Mesendoderm (in vitro differentiated cells): ENCODE measurements around the gene INVS.
A peak's percentile ranks its signal among the peaks of the same experiment; 100 is the strongest.
"Not testable (repeated sequence)": the region's sequence is repeated elsewhere in the genome, so short reads cannot be mapped to it uniquely, and the experiment has no call there.

Source experiments
- DNase-seq: peaks from one replicate; pipeline ENCODE4 v3.0.0; 2013
- H2AK5ac ChIP-seq: 2 replicates; pipeline ENCODE4 v1.6.1; 2013; ENCODE audit warnings: low read length, inconsistent platforms
- H2BK120ac ChIP-seq: 2 replicates; pipeline ENCODE4 v1.6.1; 2013; ENCODE audit warnings: low read depth, mild to moderate bottlenecking, low read length, moderate library complexity, mixed read lengths
- H2BK15ac ChIP-seq: replicated peaks from 2 replicates; pipeline ENCODE4 v1.6.1; 2013; ENCODE audit warnings: low read depth, mild to moderate bottlenecking, moderate library complexity
- H2BK5ac ChIP-seq: 2 replicates; pipeline ENCODE4 v1.6.1; 2013; ENCODE audit warnings: low read length, inconsistent platforms
- H3K18ac ChIP-seq: 2 replicates; pipeline ENCODE4 v1.6.1; 2013; ENCODE audit warnings: mild to moderate bottlenecking, low read length, mixed read lengths
- H3K23ac ChIP-seq: one replicate; pipeline ENCODE4 v1.6.1; 2013; ENCODE audit warnings: low read length
- H3K27ac ChIP-seq: 2 replicates; pipeline ENCODE4 v1.5.1; 2013; ENCODE audit warnings: low read depth, mild to moderate bottlenecking, inconsistent platforms, low read length, moderate library complexity
- H3K27me3 ChIP-seq: 2 replicates; pipeline ENCODE4 v1.6.1; 2013; ENCODE audit warnings: low read length, control low read depth, mild to moderate bottlenecking, inconsistent platforms; ENCODE audit not compliant: insufficient read depth, poor library complexity
- H3K36me3 ChIP-seq: 2 replicates; pipeline ENCODE4 v1.6.1; 2013; ENCODE audit warnings: low read length, inconsistent platforms; ENCODE audit not compliant: control insufficient read depth, insufficient read depth
- H3K4ac ChIP-seq: one replicate; pipeline ENCODE4 v1.6.1; 2013; ENCODE audit warnings: low read depth, mild to moderate bottlenecking, low read length, moderate library complexity
- H3K4me1 ChIP-seq: 2 replicates; pipeline ENCODE4 v1.6.1; 2013; ENCODE audit warnings: low read depth, low read length, inconsistent platforms; ENCODE audit not compliant: control insufficient read depth
- H3K4me2 ChIP-seq: 2 replicates; pipeline ENCODE4 v1.6.1; 2013; ENCODE audit warnings: low read length
- H3K4me3 ChIP-seq: 2 replicates; pipeline ENCODE4 v1.5.1; 2013; ENCODE audit warnings: mild to moderate bottlenecking, low read length
- H3K56ac ChIP-seq: one replicate; pipeline ENCODE4 v1.6.1; 2013; ENCODE audit warnings: low read length
- H3K79me1 ChIP-seq: 2 replicates; pipeline ENCODE4 v1.6.1; 2013; ENCODE audit warnings: low read length, inconsistent platforms
- H3K79me2 ChIP-seq: 2 replicates; pipeline ENCODE4 v1.6.1; 2013; ENCODE audit warnings: mild to moderate bottlenecking, low read length; ENCODE audit not compliant: control insufficient read depth, insufficient read depth
- H3K9ac ChIP-seq: 2 replicates; pipeline ENCODE4 v1.6.1; 2013; ENCODE audit warnings: low read length, inconsistent platforms
- H4K5ac ChIP-seq: one replicate; pipeline ENCODE4 v1.6.1; 2013; ENCODE audit warnings: low read length
- H4K8ac ChIP-seq: one replicate; pipeline ENCODE4 v1.6.1; 2013; ENCODE audit warnings: low read depth, mild to moderate bottlenecking, control low read depth, low read length, moderate library complexity
- WGBS: extraction: QIAGEN DNeasy Blood & Tissue Kit; methylation state at CpG from one replicate; pipeline ENCODE4 v1.1.7; 2013; ENCODE audit warnings: low lambda C conversion rate, missing lambda C conversion rate; ENCODE audit not compliant: insufficient coverage; ENCODE audit errors: extremely low coverage; 5-methylcytosine and 5-hydroxymethylcytosine counted together

INVS gene

DNA sequence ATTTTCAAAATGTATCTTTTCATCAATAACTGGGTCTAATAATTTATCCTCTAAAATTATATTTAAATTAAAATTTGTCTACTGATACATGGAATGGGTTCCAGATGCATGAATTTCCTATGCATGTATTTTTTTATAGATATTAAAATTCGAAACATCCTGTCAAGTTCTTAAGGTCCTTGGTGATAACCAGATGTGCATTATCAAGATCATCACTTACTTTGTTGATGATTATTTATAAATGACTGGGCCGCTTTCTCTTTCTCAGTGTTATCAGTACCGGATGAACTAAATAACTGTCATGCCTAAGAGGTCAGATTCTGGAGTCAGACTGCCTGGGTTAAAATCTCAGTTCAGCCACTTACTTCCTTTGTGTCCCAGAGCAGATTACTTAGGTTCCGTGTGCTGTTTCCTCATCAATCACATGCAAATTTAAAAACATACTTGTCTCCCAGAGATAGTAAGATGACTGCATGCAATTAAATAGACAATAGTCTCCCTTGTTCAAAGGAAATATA is 129.4 kb downstream of the INVS start:
- WGBS = no CpG with 5 or more reads among the region's 4 CpGs
- DNase-seq = no peak
- H3K4me1 ChIP-seq = no peaks in the 10 kb centered on the region
- no peak overlapping the region for H2AK5ac ChIP-seq
- H3K4me3 ChIP-seq = no peak overlapping the region
- H3K79me1 ChIP-seq = no peaks in the 10 kb centered on the region
- H4K5ac ChIP-seq = no peak overlapping the region
- no peak overlapping the region for H2BK5ac ChIP-seq
- no peak overlapping the region for H3K9ac ChIP-seq
- H4K8ac ChIP-seq = no peak overlapping the region
- no peak overlapping the region for H3K18ac ChIP-seq
- H3K4ac ChIP-seq = no peak overlapping the region
- H3K23ac ChIP-seq = no peak overlapping the region
- H2BK120ac ChIP-seq = no peak overlapping the region
- H3K27ac ChIP-seq = no peak overlapping the region
- H3K56ac ChIP-seq = no peak overlapping the region
- no peaks in the 10 kb centered on the region for H3K27me3 ChIP-seq
- H3K79me2 ChIP-seq = no peaks in the 10 kb centered on the region
- no peaks in the 10 kb centered on the region for H3K36me3 ChIP-seq
- H2BK15ac ChIP-seq = no peak overlapping the region
- H3K4me2 ChIP-seq = no peak overlapping the region

DNA sequence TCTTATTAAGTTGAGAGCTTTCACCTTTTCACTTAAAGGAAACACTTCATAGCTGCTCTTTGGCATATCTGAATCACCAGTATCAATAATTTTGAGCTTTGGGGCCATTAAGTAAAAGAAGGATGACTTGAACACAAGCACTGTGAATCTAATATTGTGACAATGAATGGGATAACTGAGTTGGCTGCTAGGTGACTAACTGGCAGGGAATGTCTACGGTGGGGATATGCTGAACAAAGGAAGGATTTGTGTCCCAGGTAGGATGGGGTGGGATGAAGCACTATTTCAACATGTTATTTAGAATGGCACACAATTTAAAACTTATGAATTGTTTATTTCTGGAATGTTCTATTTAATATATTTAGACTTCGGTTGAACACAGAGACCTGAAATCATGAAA is 130.1 kb downstream of the INVS start:
- Histone ChIP-seq H3K4me1 (no peaks in the 10 kb centered on the region), H2AK5ac (no peak overlapping the region), H3K4me2 (no peak overlapping the region), H3K9ac (no peak overlapping the region), H2BK120ac (no peak overlapping the region), H3K56ac (no peak overlapping the region), H3K27me3 (no peaks in the 10 kb centered on the region), H3K23ac (no peak overlapping the region), H3K79me1 (no peaks in the 10 kb centered on the region), H4K5ac (no peak overlapping the region), H3K27ac (no peak overlapping the region), H3K36me3 (no peaks in the 10 kb centered on the region), H3K18ac (no peak overlapping the region), H3K79me2 (no peaks in the 10 kb centered on the region), H4K8ac (no peak overlapping the region), H3K4ac (no peak overlapping the region), H2BK15ac (no peak overlapping the region), H3K4me3 (no peak overlapping the region), H2BK5ac (no peak overlapping the region)
- no CpG with 5 or more reads among the region's 2 CpGs for WGBS
- DNase-seq = peak; percentile 65

DNA sequence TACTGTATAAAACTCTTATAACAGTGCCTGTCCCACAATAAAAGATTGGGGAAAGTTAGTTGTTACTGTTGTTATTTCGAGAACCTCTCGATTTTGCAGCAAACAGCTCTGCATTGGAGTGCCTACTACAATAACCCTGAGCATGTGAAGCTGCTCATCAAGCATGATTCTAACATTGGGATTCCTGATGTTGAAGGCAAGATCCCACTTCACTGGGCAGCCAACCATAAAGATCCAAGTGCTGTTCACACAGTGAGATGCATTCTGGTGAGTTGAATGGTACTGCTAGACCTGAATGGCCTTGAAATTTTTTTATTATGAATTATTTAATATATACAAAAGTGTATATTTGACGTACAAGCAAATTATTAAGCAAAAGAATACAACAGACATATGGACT is 130.5 kb downstream of the INVS start:
- H3K79me1 ChIP-seq = no peaks in the 10 kb centered on the region
- H2BK5ac ChIP-seq = no peak overlapping the region
- H3K4me1 ChIP-seq = no peaks in the 10 kb centered on the region
- H3K23ac ChIP-seq = no peak overlapping the region
- no peak overlapping the region for H4K8ac ChIP-seq
- H2BK120ac ChIP-seq = no peak overlapping the region
- no peak overlapping the region for H3K27ac ChIP-seq
- H2BK15ac ChIP-seq = no peak overlapping the region
- no peak overlapping the region for H3K9ac ChIP-seq
- no peak overlapping the region for H3K4me3 ChIP-seq
- H3K56ac ChIP-seq = no peak overlapping the region
- H4K5ac ChIP-seq = no peak overlapping the region
- no peak overlapping the region for H2AK5ac ChIP-seq
- H3K79me2 ChIP-seq = no peaks in the 10 kb centered on the region
- H3K36me3 ChIP-seq = no peaks in the 10 kb centered on the region
- DNase-seq = no peak
- H3K27me3 ChIP-seq = no peaks in the 10 kb centered on the region
- no peak overlapping the region for H3K18ac ChIP-seq
- H3K4ac ChIP-seq = no peak overlapping the region
- WGBS = no CpG with 5 or more reads among the region's 3 CpGs
- no peak overlapping the region for H3K4me2 ChIP-seq

DNA sequence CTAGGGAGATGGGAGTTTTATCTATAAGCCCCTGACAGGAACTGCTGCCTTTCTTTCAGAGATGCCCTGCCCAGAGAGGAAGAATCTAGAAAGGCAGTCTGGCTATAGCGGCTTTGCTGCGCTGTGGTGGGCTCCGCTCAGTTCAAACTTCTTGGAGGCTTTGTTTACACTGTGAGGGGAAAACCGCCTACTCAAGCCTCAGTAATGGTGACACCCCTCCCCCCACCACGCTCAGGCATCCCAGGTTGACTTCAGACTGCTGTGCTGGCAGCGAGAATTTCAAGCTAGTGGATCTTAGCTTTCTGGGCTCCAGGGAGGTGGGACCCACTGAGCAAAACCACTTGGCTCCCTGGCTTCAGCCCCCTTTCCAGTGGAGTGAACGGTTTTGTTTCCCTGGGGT is 137.9 kb downstream of the INVS start:
- H2BK5ac ChIP-seq, H4K5ac ChIP-seq, H3K4me2 ChIP-seq, H3K27me3 ChIP-seq, H3K79me1 ChIP-seq, DNase-seq, H2BK120ac ChIP-seq, H3K4me1 ChIP-seq, H3K27ac ChIP-seq, H3K23ac ChIP-seq, H4K8ac ChIP-seq, H3K36me3 ChIP-seq, H2AK5ac ChIP-seq, H3K18ac ChIP-seq, H3K4me3 ChIP-seq, H3K79me2 ChIP-seq, H3K9ac ChIP-seq, H2BK15ac ChIP-seq, H3K56ac ChIP-seq, H3K4ac ChIP-seq: not testable (repeated sequence)
- WGBS = no CpG with 5 or more reads among the region's 7 CpGs

DNA sequence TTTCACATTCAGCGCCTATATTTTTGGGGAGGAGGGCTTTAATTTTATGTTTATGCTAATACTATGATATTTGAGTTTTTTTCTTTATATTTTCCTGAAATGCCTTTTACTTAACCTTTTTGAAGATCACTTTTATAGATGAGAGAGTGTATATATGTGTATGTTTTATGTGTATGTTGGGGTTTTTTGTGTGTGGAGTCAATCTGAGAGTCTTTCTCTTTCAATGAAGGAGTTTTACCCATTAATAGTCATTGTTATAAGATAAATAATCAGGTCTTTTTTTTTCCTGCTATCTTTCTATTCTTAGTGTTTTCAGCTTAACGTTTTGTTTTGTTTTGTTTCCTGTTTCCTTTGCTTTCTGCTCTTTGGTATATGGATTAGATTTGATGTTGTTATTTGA is 141.5 kb downstream of the INVS start:
- Histone ChIP-seq H3K79me2 (no peaks in the 10 kb centered on the region), H4K8ac (no peak overlapping the region), H3K36me3 (no peaks in the 10 kb centered on the region), H3K9ac (no peak overlapping the region), H3K27me3 (no peaks in the 10 kb centered on the region), H2BK5ac (no peak overlapping the region), H3K79me1 (no peaks in the 10 kb centered on the region), H2BK120ac (no peak overlapping the region), H3K4me3 (no peak overlapping the region), H4K5ac (no peak overlapping the region), H3K23ac (no peak overlapping the region), H3K4me2 (no peak overlapping the region), H2AK5ac (no peak overlapping the region), H3K4me1 (no peaks in the 10 kb centered on the region), H3K4ac (no peak overlapping the region), H3K56ac (no peak overlapping the region), H3K18ac (no peak overlapping the region), H2BK15ac (no peak overlapping the region), H3K27ac (no peak overlapping the region)
- no peak for DNase-seq
- no CpG with 5 or more reads among the region's 2 CpGs for WGBS

DNA sequence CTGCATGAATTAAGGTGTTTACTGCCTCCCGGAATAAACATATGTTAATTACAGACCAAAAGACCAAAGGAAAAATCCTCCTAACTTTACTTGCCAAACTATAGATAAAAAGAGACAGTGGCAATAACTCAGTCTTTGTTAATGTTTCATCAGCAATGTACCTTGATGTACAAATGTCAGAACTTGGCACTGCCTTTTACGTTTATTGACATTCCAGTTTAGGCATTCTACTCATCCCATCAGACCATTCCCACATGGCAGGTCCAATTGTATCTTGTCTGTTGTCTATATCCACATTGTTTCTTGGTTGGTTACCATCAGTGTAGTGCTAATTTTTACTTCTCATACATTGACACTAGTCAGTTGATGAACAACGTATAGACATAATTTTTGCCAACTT is 168.2 kb downstream of the INVS start:
- H3K36me3 ChIP-seq = no peaks in the 10 kb centered on the region
- H3K27ac ChIP-seq = no peak overlapping the region
- H3K4me3 ChIP-seq = no peak overlapping the region
- no peak overlapping the region for H3K4me2 ChIP-seq
- H2BK120ac ChIP-seq = no peak overlapping the region
- H2AK5ac ChIP-seq = no peak overlapping the region
- H3K79me2 ChIP-seq = no peaks in the 10 kb centered on the region
- H3K4me1 ChIP-seq = no peaks in the 10 kb centered on the region
- WGBS = no CpG with 5 or more reads among the region's 3 CpGs
- H4K5ac ChIP-seq = no peak overlapping the region
- H3K23ac ChIP-seq = no peak overlapping the region
- H3K27me3 ChIP-seq = no peaks in the 10 kb centered on the region
- H2BK5ac ChIP-seq = no peak overlapping the region
- no peak overlapping the region for H3K18ac ChIP-seq
- no peak overlapping the region for H3K56ac ChIP-seq
- H2BK15ac ChIP-seq = no peak overlapping the region
- H3K79me1 ChIP-seq = no peaks in the 10 kb centered on the region
- H3K9ac ChIP-seq = no peak overlapping the region
- DNase-seq = no peak
- H3K4ac ChIP-seq = no peak overlapping the region
- no peak overlapping the region for H4K8ac ChIP-seq
